ENCODE measurements around the gene LZTFL1.

LZTFL1 gene

GRCh38 chr3:45807681-45808540 lies 34.0 kb downstream of the LZTFL1 start:
- no peak for DNase-seq (ENCODE audit: low read depth in 2 of 2)

DNA sequence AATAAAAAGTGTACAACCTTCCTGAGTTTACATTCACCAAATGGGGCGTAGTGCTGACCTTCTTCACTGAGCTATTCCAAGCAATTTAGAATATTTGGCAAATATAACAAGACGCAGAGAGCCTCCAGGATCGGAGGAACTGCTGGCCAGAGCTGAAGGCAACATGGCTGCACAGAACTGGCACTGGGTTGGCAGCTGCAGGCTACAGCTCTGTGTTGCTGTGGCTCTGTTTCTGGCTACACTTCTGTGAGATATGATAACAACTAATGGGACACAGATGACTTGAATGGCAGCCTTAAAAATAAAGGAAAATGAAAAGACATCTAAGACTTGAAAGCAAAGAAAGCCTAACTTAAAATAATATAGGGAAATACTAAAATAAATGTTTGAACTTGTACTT lies 34.8 kb downstream of the LZTFL1 start:
- DNase-seq (ENCODE audit: low read depth in 2 of 2) = no peak

GRCh38 chr3:45806072-45806471 lies 35.8 kb downstream of the LZTFL1 start:
- DNase-seq (ENCODE audit: low read depth in 2 of 2) = no peak

DNA sequence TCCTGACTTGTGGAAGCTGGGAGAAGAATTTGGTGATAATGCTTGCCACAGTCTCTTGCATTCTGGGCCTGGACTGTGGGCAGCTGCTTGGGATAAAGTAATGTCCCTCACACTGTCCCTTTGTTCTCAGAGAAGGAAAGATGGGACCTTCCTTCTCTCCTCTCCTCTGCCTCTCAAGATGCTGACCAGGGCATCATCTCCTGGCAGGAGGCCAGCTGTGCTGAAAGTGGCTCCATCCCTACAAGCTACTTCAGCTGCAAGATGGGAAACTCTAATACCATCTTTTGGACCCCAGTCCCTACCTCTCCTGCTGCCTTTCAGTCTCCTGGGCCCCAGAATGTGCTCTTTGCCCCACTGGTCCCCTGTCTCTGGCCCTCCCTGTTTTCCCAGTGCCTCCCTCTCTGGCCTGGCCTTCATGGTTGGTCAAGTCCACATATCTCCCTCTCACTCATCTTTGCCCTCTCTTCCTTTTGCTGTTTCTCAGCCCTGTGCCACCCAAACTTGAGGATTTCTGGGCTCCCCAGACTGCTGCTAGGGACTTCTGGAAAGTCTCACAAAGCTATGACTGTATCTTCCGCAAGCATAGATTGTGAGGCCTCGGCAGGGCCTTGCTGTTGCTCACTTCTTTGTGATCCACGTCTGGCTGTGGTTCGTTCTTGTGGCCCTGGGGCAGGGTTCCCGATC lies 38.5 kb downstream of the LZTFL1 start:
- no peak for DNase-seq (ENCODE audit: low read depth in 2 of 2)

- DNase-seq (ENCODE audit: low read depth in 2 of 2) = no peak
Measured at GRCh38 chr3:45802146-45802545, 39.8 kb downstream of the LZTFL1 start.

DNA sequence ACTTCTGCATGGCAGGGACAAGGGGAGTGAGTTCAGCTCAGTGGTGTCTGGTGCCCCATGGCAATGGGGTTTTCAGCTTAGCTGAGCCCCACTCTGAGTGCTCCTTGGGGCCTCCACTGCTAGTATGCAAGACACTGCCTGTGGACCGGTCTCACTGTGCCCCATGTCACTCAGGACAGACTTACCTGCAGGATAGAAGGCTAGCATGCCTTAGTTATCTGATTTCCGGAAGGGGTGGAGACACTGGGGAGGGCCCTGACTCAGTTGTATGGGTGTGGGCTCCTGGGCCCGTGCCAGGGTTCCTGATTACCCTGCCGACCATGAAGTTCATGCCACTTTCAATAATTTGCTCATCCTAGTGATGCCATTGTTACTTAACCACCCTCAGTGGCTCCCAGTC lies 41.3 kb downstream of the LZTFL1 start:
- DNase-seq (ENCODE audit: low read depth in 2 of 2) = no peak

- DNase-seq (ENCODE audit: low read depth in 2 of 2) = no peak
Measured at GRCh38 chr3:45799586-45799985, 42.3 kb downstream of the LZTFL1 start.

- DNase-seq (ENCODE audit: low read depth in 2 of 2) = no peak
Measured at GRCh38 chr3:45798034-45798433, 43.9 kb downstream of the LZTFL1 start.

- no peak for DNase-seq (ENCODE audit: low read depth in 2 of 2)
Measured at GRCh38 chr3:45796902-45797637, 44.8 kb downstream of the LZTFL1 start.

GRCh38 chr3:45795882-45796765 lies 45.8 kb downstream of the LZTFL1 start, which contains the start of gene SLC6A20:
Gene SLC6A20 (minus strand): TSS chr3:45796536. CDS start chr3:45796419, 117 bp downstream.
- DNase-seq (ENCODE audit: low read depth in 2 of 2) = no peak

- DNase-seq (ENCODE audit: low read depth in 2 of 2) = no peak
Measured at GRCh38 chr3:45795509-45795881, 46.4 kb downstream of the LZTFL1 start.

DNA sequence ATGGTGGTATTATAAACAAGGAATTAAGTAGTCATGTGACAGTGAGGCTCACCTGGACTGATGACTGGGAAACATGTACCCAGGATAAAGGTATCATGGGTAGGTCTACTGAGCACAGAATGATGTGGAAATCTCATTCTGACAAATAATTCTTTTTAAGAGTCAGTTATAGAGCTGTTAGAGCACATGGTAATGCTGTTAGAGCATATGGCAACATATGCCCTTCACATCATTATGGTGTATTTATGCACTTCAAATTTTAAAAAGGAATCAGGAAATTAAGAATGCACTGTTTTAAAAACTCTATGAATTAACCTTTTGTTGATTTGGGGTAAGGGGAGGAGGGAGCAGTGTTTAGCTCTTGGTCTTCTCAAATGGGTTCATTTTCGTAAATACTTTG lies 47.3 kb downstream of the LZTFL1 start:
- no peak for DNase-seq (ENCODE audit: low read depth in 2 of 2)

GRCh38 chr3:45794177-45794560 lies 47.8 kb downstream of the LZTFL1 start:
- no peak for DNase-seq (ENCODE audit: low read depth in 2 of 2)

DNA sequence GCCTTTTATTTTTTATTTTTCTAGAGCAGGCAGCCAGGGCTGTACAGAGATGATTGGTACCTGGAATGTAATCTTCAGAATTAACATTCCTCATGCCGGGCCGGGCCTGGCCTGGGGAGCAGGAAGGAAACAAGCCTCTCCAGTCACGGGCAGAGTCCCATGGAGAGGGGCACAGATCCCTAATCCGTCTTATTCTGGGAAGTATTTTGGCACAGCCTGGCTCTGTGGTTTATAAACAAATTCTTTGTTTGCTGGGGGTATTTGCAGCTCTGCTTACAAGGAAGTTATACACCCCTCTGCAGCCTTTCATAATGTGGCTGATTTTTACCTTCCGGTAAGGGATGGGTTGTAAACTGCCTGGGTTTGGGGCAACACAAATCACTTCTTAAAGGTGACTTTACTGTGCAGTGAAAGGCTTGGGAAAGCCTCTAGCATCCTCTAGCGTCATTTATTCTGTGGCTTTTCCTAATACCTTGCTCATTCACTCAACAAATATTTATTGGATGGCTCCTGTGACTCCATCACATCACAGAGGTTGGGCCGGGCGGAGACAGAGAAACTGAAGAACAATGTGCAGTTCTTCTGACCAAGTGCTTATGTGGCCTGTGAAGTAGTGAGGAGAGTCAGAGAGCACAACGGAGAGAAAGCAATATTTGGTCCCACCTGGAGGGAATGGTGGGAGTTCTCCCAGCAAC lies 48.3 kb downstream of the LZTFL1 start:
- no peak for DNase-seq (ENCODE audit: low read depth in 2 of 2)

DNA sequence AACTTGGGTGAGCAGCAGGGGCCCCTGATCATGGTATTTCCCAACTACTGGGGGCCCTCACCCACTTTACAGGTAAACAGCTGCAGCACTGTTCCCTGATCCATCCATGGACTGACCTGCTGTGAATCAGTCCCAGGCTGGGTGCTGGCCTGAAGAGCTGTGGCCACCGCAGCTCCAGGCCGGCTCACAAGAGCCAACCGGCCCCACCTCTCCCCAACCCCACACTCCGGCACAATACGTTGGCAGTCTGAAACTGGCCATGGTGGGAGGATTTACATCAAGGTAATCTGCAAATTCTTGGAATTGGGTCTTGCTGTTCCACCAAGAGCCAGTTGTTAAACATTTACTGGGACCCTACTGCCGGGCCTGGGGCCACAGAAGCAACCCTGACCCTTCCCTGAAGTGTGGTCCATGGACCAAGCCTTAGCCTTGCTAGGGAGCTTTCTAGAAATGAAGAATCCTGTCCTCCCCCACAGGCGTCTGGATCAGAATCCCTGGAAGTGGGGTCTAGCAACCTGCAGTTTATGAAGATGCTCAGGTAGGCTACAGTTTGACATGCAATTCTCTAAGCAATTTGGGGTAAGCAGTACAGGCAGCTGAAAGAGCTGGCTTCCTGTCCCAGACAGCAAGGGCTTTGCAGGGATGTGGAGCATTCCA lies 49.3 kb downstream of the LZTFL1 start:
- DNase-seq (ENCODE audit: low read depth in 2 of 2) = no peak

DNA sequence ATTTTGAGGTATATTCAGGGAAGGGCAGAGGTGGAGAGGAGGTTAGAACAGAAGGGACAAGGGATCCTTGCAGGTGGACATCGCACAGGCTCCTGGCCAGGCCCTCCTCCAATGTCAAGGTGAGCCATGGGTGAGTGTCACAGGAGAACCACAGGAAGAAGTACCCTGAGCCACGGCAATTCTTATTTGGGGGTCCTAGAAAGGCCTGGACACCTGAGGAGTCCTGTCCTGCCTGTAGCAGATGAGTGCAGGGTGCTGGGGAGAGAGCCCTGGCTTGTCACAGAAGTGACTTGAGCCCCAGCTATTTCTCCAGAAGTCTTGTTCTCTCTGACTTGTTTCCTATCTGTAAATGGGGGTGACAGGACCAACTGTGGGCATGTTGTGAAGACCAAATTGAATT lies 49.9 kb downstream of the LZTFL1 start:
- DNase-seq (ENCODE audit: low read depth in 2 of 2) = no peak

DNA sequence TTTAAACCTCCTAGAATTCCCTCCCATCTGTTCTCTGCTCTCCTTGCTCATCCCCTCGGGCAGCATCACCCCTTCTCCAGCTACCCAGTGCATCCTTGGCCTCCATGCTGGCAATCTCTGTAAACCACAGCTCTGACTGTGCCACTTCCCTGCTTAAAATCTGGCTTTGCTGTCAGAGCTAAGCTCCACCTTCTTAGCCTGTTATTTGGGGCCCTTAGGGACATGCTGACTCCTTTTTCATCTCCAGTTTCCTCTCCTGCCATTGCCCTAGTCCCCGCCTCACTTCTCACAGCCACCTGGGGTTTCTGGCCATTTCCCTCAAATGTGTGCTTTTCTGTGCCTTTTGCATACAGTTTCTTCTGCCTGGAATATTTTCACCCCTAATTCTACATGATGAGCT lies 51.3 kb downstream of the LZTFL1 start:
- no peak for DNase-seq (ENCODE audit: low read depth in 2 of 2)

DNA sequence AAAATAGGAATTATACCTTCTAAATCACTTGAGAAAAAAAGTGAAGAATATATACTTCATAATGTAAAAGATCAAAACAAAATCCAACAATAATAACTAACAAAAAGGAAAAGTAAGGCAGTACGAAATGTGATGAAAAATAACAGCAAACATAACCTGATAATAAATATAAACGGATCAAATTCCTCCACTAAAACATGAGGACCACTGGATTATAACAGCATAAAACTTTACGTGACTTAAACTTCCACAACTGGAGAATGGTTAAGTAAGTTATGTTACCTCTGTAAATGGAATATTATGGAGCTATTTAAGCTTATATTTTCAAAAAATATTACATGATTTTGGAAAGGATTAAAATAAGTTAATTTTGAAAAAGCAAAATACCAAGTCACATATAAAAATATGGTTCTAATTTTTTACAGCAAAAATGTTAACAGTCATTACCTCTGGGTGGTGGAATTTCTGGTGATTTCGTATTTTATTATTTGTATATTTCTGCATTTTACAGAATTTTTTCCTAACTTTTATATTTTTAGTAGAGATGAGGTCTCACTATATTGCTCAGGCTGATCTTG lies 52.6 kb downstream of the LZTFL1 start:
- DNase-seq (ENCODE audit: low read depth in 2 of 2) = no peak

- DNase-seq (ENCODE audit: low read depth in 2 of 2) = no peak
Measured at GRCh38 chr3:45787551-45787950, 54.4 kb downstream of the LZTFL1 start.

Measured in fibroblast of skin of left biceps (primary cell).